Fibroblast of the aortic adventitia (primary cell): ENCODE results near the gene MUC20. TPM values are rescaled to one million over a fixed set of nuclear protein-coding genes. Genes with fewer than 3 reads are reported as not detected.

Experiments
- DNase-seq: peaks from one replicate; pipeline ENCODE4 v3.0.0-alpha.2; 2010; ENCODE audit warnings: low read depth
- H3K4me3 ChIP-seq: 2 replicates; pipeline ENCODE4 v1.5.1; 2011; ENCODE audit warnings: low read depth, mild to moderate bottlenecking, control low read depth, low read length, moderate library complexity
- CTCF ChIP-seq: IDR thresholded peaks from 2 replicates; pipeline ENCODE4 v1.5.1; 2011; ENCODE audit warnings: mild to moderate bottlenecking, low read length, control low read depth, inconsistent platforms; ENCODE audit not compliant: insufficient read depth
- total RNA-seq: library from RNA; depleted of rRNA; stranded (reverse); fragments of >200 nt; gene quantifications from 2 replicates; pipeline ENCODE4 v1.2.3, GENCODE V29; 2012; ENCODE audit warnings: low replicate concordance

The MUC20 gene
- total RNA-seq, 1 donor: 0.63 TPM

GRCh38 chr3:195750797-195751520 lies 30.2 kb downstream of the MUC20 start:
- no peak overlapping the region for H3K4me3 ChIP-seq
- no peak for TF ChIP-seq CTCF
- DNase-seq: no peak

GRCh38 chr3:195751560-195751959 lies 30.8 kb downstream of the MUC20 start:
- H3K4me3 ChIP-seq: no peak overlapping the region
- DNase-seq: no peak
- TF ChIP-seq CTCF: no peak

GRCh38 chr3:195752066-195752465 lies 31.3 kb downstream of the MUC20 start:
- DNase-seq: no peak
- TF ChIP-seq CTCF: no peak
- H3K4me3 ChIP-seq: no peak overlapping the region

GRCh38 chr3:195752546-195753331 lies 32.0 kb downstream of the MUC20 start:
- no peak overlapping the region for H3K4me3 ChIP-seq
- no peak for DNase-seq
- no peak for TF ChIP-seq CTCF

- no peak for DNase-seq
- TF ChIP-seq CTCF: no peak
- H3K4me3 ChIP-seq: no peak overlapping the region
These were observed 32.8 kb downstream of the MUC20 start for GRCh38 chr3:195753581-195753980.

- no peak overlapping the region for H3K4me3 ChIP-seq
- no peak for TF ChIP-seq CTCF
- no peak for DNase-seq
These were observed 33.4 kb downstream of the MUC20 start for GRCh38 chr3:195754141-195754540.

- DNase-seq: no peak
- no peak overlapping the region for H3K4me3 ChIP-seq
- no peak for TF ChIP-seq CTCF
These were observed 34.1 kb downstream of the MUC20 start for GRCh38 chr3:195754906-195755305.
